Measurements from ENCODE around the gene MRPS22. TPM values are rescaled to one million over a fixed set of nuclear protein-coding genes. Genes with fewer than 3 reads are reported as not detected.

MRPS22 gene
- total and polyA plus RNA-seq, 9 of the 15 experiments (the other 6 are each of a cell fraction or from before 2014, with no cell fraction given) = 148 to 397 (median 229) TPM

- TF ChIP-seq, protein P1, sequence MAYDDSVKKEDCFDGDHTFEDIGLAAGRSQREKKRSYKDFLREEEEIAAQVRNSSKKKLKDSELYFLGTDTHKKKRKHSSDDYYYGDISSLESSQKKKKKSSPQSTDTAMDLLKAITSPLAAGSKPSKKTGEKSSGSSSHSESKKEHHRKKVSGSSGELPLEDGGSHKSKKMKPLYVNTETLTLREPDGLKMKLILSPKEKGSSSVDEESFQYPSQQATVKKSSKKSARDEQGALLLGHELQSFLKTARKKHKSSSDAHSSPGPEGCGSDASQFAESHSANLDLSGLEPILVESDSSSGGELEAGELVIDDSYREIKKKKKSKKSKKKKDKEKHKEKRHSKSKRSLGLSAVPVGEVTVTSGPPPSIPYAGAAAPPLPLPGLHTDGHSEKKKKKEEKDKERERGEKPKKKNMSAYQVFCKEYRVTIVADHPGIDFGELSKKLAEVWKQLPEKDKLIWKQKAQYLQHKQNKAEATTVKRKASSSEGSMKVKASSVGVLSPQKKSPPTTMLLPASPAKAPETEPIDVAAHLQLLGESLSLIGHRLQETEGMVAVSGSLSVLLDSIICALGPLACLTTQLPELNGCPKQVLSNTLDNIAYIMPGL (CRISPR knock-in tag; IDR thresholded peaks at IDR 0.05) = 0 out of 2 replicates have a peak, but pooled peaks have one; percentile 21
- no peak for TF ChIP-seq MCM5 (IDR thresholded peaks at IDR 0.05; ENCODE audit: low read depth)
- no peak for TF ChIP-seq ASH1L (IDR thresholded peaks at IDR 0.05; ENCODE audit: borderline replicate concordance, low read depth, partially characterized antibody)
- TF ChIP-seq NR3C1 (CRISPR knock-in tag; IDR thresholded peaks at IDR 0.05) = no peak
- TF ChIP-seq PHF8 (IDR thresholded peaks at IDR 0.05; ENCODE audit: borderline replicate concordance, low read length) = no peak
- TF ChIP-seq ZFP91 (CRISPR knock-in tag; IDR thresholded peaks at IDR 0.05) = no peak
- no peak for TF ChIP-seq NFE2L1 (tag; IDR thresholded peaks at IDR 0.05; ENCODE audit: borderline replicate concordance, low read depth)
- no peak for TF ChIP-seq CBX2 (IDR thresholded peaks at IDR 0.05; ENCODE audit: insufficient read depth, low read length, poor library complexity, severe bottlenecking)
- TF ChIP-seq TAL1 (IDR thresholded peaks at IDR 0.05) = no peak
- TF ChIP-seq BRF1 (IDR thresholded peaks at IDR 0.05; ENCODE audit: borderline replicate concordance, extremely low read depth, insufficient read length) = no peak
- no peak for TF ChIP-seq ZBTB17 (CRISPR knock-in tag; IDR thresholded peaks at IDR 0.05)
- TF ChIP-seq FIP1L1 (IDR thresholded peaks at IDR 0.05; ENCODE audit: low read depth, low read length, poor library complexity, severe bottlenecking) = no peak
- peak; percentile 40; the same call in 1 of the 2 replicates for TF ChIP-seq SOX6 (IDR thresholded peaks at IDR 0.05)
- no peak for TF ChIP-seq NFATC3 (IDR thresholded peaks at IDR 0.05)
- TF ChIP-seq MTA2 (IDR thresholded peaks at IDR 0.05; ENCODE audit: low read depth) = no peak
- no peak for TF ChIP-seq PTBP1 (IDR thresholded peaks at IDR 0.05; ENCODE audit: low read depth, low read length)
- no peak for TF ChIP-seq ZFP36 (IDR thresholded peaks at IDR 0.05; ENCODE audit: low read depth, low read length, partially characterized antibody)
- TF ChIP-seq, protein P2, sequence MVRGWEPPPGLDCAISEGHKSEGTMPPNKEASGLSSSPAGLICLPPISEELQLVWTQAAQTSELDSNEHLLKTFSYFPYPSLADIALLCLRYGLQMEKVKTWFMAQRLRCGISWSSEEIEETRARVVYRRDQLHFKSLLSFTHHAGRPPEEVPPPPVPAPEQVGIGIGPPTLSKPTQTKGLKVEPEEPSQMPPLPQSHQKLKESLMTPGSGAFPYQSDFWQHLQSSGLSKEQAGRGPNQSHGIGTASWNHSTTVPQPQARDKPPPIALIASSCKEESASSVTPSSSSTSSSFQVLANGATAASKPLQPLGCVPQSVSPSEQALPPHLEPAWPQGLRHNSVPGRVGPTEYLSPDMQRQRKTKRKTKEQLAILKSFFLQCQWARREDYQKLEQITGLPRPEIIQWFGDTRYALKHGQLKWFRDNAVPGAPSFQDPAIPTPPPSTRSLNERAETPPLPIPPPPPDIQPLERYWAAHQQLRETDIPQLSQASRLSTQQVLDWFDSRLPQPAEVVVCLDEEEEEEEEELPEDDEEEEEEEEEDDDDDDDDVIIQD (CRISPR knock-in tag; IDR thresholded peaks at IDR 0.05) = no peak
- no peak for TF ChIP-seq RHOXF2B (CRISPR knock-in tag; conservative IDR thresholded peaks at IDR 0.05)
- TF ChIP-seq ID3 (CRISPR knock-in tag; IDR thresholded peaks at IDR 0.05) = no peak
- TF ChIP-seq ID3 (tag; IDR thresholded peaks at IDR 0.05) = peak; percentile 72; the same call in 1 of the 2 replicates
These were observed 14.4 kb upstream of the MRPS22 start (continued) for GRCh38 chr3:139329364-139329850.
